H1 (cell line): Measurements from ENCODE around the gene CNGA1. TPM values are rescaled to one million over a fixed set of nuclear protein-coding genes. Genes with fewer than 3 reads are reported as not detected.
"Not testable (repeated sequence)": the region's sequence is repeated elsewhere in the genome, so short reads cannot be mapped to it uniquely, and the experiment has no call there.

Experiments
- CTCF ChIA-PET: fragments of 300-600 bp; sonication (Branson Sonifier 250); formaldehyde crosslinking; loops from one replicate; lab custom pipeline; 2021; ENCODE audit not compliant: partially characterized antibody; lab: Charles Lee
- POLR2A ChIA-PET: fragments of 300-600 bp; sonication (Branson Sonifier 250); formaldehyde crosslinking; loops from one replicate; lab custom pipeline; 2021; ENCODE audit warnings: inconsistent platforms; ENCODE audit not compliant: partially characterized antibody; lab: Charles Lee
- DNase-seq, 2 experiments: peaks; one replicate each; pipeline versions ENCODE4 v3.0.0 to v3.0.0-alpha.2; 2010 to 2022; ENCODE audit warnings: low spot score in 2 of 2, low read depth in 1 of 2, mixed read lengths in 1 of 2
- FAIRE-seq: peaks from 2 replicates; lab custom pipeline; 2011; peaks lifted over from hg19 to GRCh38; lab: Jason Lieb, UNC
- H2AFZ ChIP-seq: 2 replicates; pipeline ENCODE4 v1.8.1; 2012; ENCODE audit warnings: low read length, inconsistent platforms
- H2AK5ac ChIP-seq: 2 replicates; pipeline ENCODE4 v1.6.1; 2013; ENCODE audit warnings: low read depth, low read length
- H2BK120ac ChIP-seq: replicated peaks from 2 replicates; pipeline ENCODE3; 2013; ENCODE audit warnings: low read depth, low read length, inconsistent platforms
- H2BK12ac ChIP-seq: 2 replicates; pipeline ENCODE4 v1.6.1; 2013; ENCODE audit warnings: low read depth, low read length
- H2BK15ac ChIP-seq: 2 replicates; pipeline ENCODE4 v1.6.1; 2013; ENCODE audit warnings: low read length
- H2BK20ac ChIP-seq: 2 replicates; pipeline ENCODE4 v1.6.1; 2013; ENCODE audit warnings: low read length
- H2BK5ac ChIP-seq: 2 replicates; pipeline ENCODE4 v1.6.1; 2013; ENCODE audit warnings: low read depth, low read length
- H3K14ac ChIP-seq: 2 replicates; pipeline ENCODE4 v1.6.1; 2013; ENCODE audit warnings: inconsistent platforms; ENCODE audit not compliant: insufficient read length
- H3K18ac ChIP-seq: 2 replicates; pipeline ENCODE4 v1.6.1; 2013; ENCODE audit warnings: low read length; ENCODE audit errors: extremely low read depth
- H3K23ac ChIP-seq: 2 replicates; pipeline ENCODE4 v1.6.1; 2013; ENCODE audit warnings: inconsistent platforms; ENCODE audit not compliant: insufficient read length
- H3K23me2 ChIP-seq: 2 replicates; pipeline ENCODE4 v1.6.1; 2013; ENCODE audit warnings: low read depth, low read length
- H3K27ac ChIP-seq: 2 replicates; pipeline ENCODE4 v1.6.1; 2011; ENCODE audit warnings: low read depth, low read length, inconsistent platforms
- H3K27me3 ChIP-seq, 4 experiments: replicated peaks in 1 of 4; 1 replicate in 1 of 4; 2 replicates in 3 of 4; pipeline versions ENCODE4 v1.6.1 to v1.8.1; 2011 to 2013; ENCODE audit warnings: low read length in 3 of 4, mild to moderate bottlenecking in 3 of 4, inconsistent platforms in 2 of 4, mixed read lengths in 2 of 4, moderate library complexity in 1 of 4; ENCODE audit not compliant: control insufficient read depth in 3 of 4, insufficient read depth in 3 of 4; ENCODE audit errors: extremely low read depth in 1 of 4
- H3K36me3 ChIP-seq, 4 experiments: 2 replicates each; pipeline versions ENCODE4 v1.6.1 to v1.8.1; 2011 to 2013; ENCODE audit warnings: mild to moderate bottlenecking in 4 of 4, low read length in 3 of 4, moderate library complexity in 2 of 4, control low read depth in 1 of 4, inconsistent platforms in 1 of 4; ENCODE audit not compliant: insufficient read depth in 4 of 4, control insufficient read depth in 2 of 4
- H3K4ac ChIP-seq: replicated peaks from 2 replicates; pipeline ENCODE3; 2013; ENCODE audit warnings: low read length, low read depth, mixed read lengths, inconsistent platforms; ENCODE audit not compliant: insufficient read length
- H3K4me1 ChIP-seq, 4 experiments: replicated peaks in 1 of 4; 1 replicate in 1 of 4; 2 replicates in 3 of 4; pipeline versions ENCODE4 v1.6.1 to v1.8.1; 2011 to 2013; ENCODE audit warnings: low read length in 3 of 4, inconsistent platforms in 2 of 4, mixed read lengths in 1 of 4; ENCODE audit not compliant: insufficient read depth in 4 of 4, control insufficient read depth in 3 of 4
- H3K4me2 ChIP-seq, 2 experiments: 2 replicates each; pipeline versions ENCODE4 v1.6.1 to v1.8.1; 2011 to 2013; ENCODE audit warnings: low read depth in 2 of 2, low read length in 2 of 2, control low read depth in 1 of 2, inconsistent platforms in 1 of 2, mild to moderate bottlenecking in 1 of 2; ENCODE audit not compliant: insufficient read depth in 1 of 2
- H3K4me3 ChIP-seq, 4 experiments: fragments of 200-600, 300-600 bp in 1 of 4; sonication (generic), shearing (Covaris generic), sonication (Bioruptor Twin) in 1 of 4; 2 replicates each; pipeline versions ENCODE4 v1.5.1 to v1.8.1; 2011 to 2016; ENCODE audit warnings: low read length in 4 of 4, low read depth in 3 of 4, control low read depth in 2 of 4, inconsistent platforms in 2 of 4, mild to moderate bottlenecking in 2 of 4, mixed read lengths in 1 of 4, moderate library complexity in 1 of 4; ENCODE audit not compliant: insufficient read depth in 2 of 4; ENCODE audit errors: extremely low read depth in 1 of 4
- H3K56ac ChIP-seq: replicated peaks from 2 replicates; pipeline ENCODE3; 2013; ENCODE audit warnings: low read depth, mild to moderate bottlenecking, mixed read lengths, low read length, inconsistent platforms; ENCODE audit not compliant: insufficient read length
- H3K79me1 ChIP-seq: 2 replicates; pipeline ENCODE4 v1.6.1; 2013; ENCODE audit warnings: low read depth, low read length, control low read depth
- H3K79me2 ChIP-seq, 2 experiments: 2 replicates each; pipeline versions ENCODE4 v1.6.1 to v1.8.1; 2012 to 2013; ENCODE audit warnings: low read length in 2 of 2, mild to moderate bottlenecking in 2 of 2, inconsistent platforms in 1 of 2; ENCODE audit not compliant: insufficient read depth in 2 of 2, control insufficient read depth in 1 of 2
- H3K9ac ChIP-seq, 4 experiments: replicated peaks in 1 of 4; 1 replicate in 1 of 4; 2 replicates in 3 of 4; pipeline versions ENCODE4 v1.6.1 to v1.8.1; 2011 to 2013; ENCODE audit warnings: low read depth in 3 of 4, low read length in 3 of 4, control low read depth in 2 of 4, mild to moderate bottlenecking in 2 of 4, moderate library complexity in 2 of 4, inconsistent platforms in 1 of 4; ENCODE audit errors: extremely low read depth in 1 of 4
- H3K9me3 ChIP-seq, 2 experiments: 2 replicates each; pipeline versions ENCODE4 v1.6.1 to v1.8.1; 2012 to 2013; ENCODE audit warnings: mild to moderate bottlenecking in 2 of 2, moderate library complexity in 2 of 2, control low read depth in 1 of 2, inconsistent platforms in 1 of 2, low read depth in 1 of 2, low read length in 1 of 2, mixed read lengths in 1 of 2; ENCODE audit not compliant: insufficient read depth in 2 of 2
- H4K20me1 ChIP-seq, 2 experiments: replicated peaks in 1 of 2; 2 replicates each; pipeline versions ENCODE3 to v1.8.1; 2011 to 2013; ENCODE audit warnings: inconsistent platforms in 2 of 2, low read length in 2 of 2, mild to moderate bottlenecking in 1 of 2; ENCODE audit not compliant: insufficient read depth in 2 of 2, control insufficient read depth in 1 of 2
- H4K5ac ChIP-seq: 2 replicates; pipeline ENCODE4 v1.6.1; 2013; ENCODE audit warnings: low read length, low read depth, mixed read lengths, inconsistent platforms; ENCODE audit not compliant: insufficient read length
- H4K8ac ChIP-seq: 2 replicates; pipeline ENCODE4 v1.8.0; 2013; ENCODE audit warnings: mild to moderate bottlenecking, moderate library complexity, low read length, inconsistent platforms; ENCODE audit not compliant: insufficient read depth; ENCODE audit errors: extremely low read depth
- H4K91ac ChIP-seq: replicated peaks from 2 replicates; pipeline ENCODE3; 2013; ENCODE audit warnings: low read length, mixed read lengths, inconsistent platforms; ENCODE audit not compliant: insufficient read length
- HDAC2 ChIP-seq, 2 experiments: fragments of 300-600 bp in 1 of 2; sonication (generic) in 1 of 2; IDR thresholded peaks; 2 replicates each; pipeline ENCODE4 v1.6.1; 2011 to 2012; ENCODE audit warnings: low read depth in 2 of 2, low read length in 2 of 2, mild to moderate bottlenecking in 2 of 2, moderate library complexity in 2 of 2, borderline replicate concordance in 1 of 2, inconsistent platforms in 1 of 2
- WGBS, 2 experiments: shearing (Covaris generic) in 1 of 2; methylation state at CpG; one replicate each; pipeline versions ENCODE4 v1.1.6 to v1.1.7; 2013 to 2015; ENCODE audit warnings: low lambda C conversion rate in 2 of 2, mixed read lengths in 2 of 2, inconsistent platforms in 1 of 2, low coverage in 1 of 2, missing lambda C conversion rate in 1 of 2; ENCODE audit not compliant: insufficient replicate concordance in 2 of 2, insufficient coverage in 1 of 2, insufficient read length in 1 of 2; ENCODE audit errors: extremely low coverage in 1 of 2, missing lambda C conversion rate in 1 of 2; 5-methylcytosine and 5-hydroxymethylcytosine counted together
- polyA plus RNA-seq, 7 experiments: library from polyadenylated mRNA; depleted of rRNA in 3 of 7; stranded (reverse) in 5 of 7; unstranded in 2 of 7; fragments of >200 nt in 5 of 7; fragments of 200-250 nt in 2 of 7; gene quantifications; 1 replicate in 5 of 7; 2 replicates in 1 of 7; 4 replicates in 1 of 7; pipeline versions ENCODE4 v1.2.1 to v1.2.3, GENCODE V29; 2011 to 2013; ENCODE audit warnings: missing spikeins in 2 of 7, mixed read lengths in 2 of 7
- total RNA-seq: library from RNA; stranded (reverse); fragmentation: NEBNext Ultra II Directional; extraction: Animal tissue kit (Norgen Biotek cat#: 25700); gene quantifications from 2 replicates; pipeline ENCODE4 v1.2.1, GENCODE V29; 2021

The CNGA1 gene
- total and polyA plus RNA-seq, 2 of the 8 experiments (the other 6 are each of a cell fraction or from before 2014, with no cell fraction given), result 0.17 to 0.54 TPM

DNA sequence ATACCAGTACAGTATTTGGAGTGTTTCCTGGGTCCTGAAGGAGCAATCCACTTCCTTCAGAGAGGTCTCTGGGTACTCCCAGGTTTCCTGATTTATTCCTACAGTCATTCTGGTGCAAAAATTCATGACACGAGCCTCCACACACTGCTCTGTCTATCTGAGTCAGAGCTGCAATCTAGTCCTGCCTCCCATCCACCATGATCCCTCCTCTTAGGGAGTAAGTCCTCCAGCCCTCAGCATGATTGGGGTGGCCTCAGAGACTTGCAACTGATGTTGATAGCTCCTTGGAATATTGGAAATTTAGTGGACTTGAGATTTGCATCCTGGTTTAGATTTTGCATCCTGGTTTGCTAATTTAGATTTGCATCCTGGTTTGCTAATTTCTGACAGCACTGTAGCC lies 20.5 kb downstream of the CNGA1 start (continued):
- TF ChIP-seq HDAC2 (IDR thresholded peaks at IDR 0.05; ENCODE audit: borderline replicate concordance in 1 of 2, low read depth in 2 of 2, low read length in 2 of 2), result no peak

DNA sequence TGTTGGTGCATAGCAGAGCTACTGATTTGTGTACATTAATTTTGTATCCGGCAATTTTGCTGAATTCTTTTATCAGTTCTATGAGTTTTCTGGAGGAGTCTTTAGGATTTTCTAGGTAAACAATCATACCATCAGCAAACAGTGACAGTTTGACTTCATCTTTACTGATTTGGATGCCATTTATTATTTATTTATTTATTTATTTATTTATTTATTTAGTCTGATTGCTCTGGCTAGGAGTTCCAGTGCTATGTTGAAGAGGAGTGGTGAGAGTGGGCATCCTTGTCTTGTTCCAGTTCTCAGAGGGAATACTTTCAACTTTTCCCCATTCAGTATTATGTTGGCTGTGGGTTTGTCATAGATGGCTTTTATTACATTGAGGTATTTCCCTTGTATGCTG lies 24.0 kb downstream of the CNGA1 start:
- POLR2A ChIA-PET, H3K14ac ChIP-seq, H2BK12ac ChIP-seq, H3K18ac ChIP-seq, H3K27me3 ChIP-seq, H4K91ac ChIP-seq, H3K79me2 ChIP-seq, H2BK5ac ChIP-seq, H3K4me2 ChIP-seq, FAIRE-seq, H2AK5ac ChIP-seq, H3K56ac ChIP-seq, H2BK120ac ChIP-seq, H3K4me3 ChIP-seq, DNase-seq, CTCF ChIA-PET, H3K27ac ChIP-seq, H3K23me2 ChIP-seq, H3K23ac ChIP-seq, H4K5ac ChIP-seq, H3K36me3 ChIP-seq, H2AFZ ChIP-seq, H3K9ac ChIP-seq, H4K8ac ChIP-seq, H3K79me1 ChIP-seq, H2BK15ac ChIP-seq, H4K20me1 ChIP-seq, H3K4me1 ChIP-seq, H3K4ac ChIP-seq, H2BK20ac ChIP-seq: not testable (repeated sequence)
- whole genome bisulfite sequencing, 2 experiments, result 83% methylated on average over 1 of the region's 1 CpG; no CpG with 5 or more reads in 1 of the 2 experiments
- peaks cover 6 to 15% of the 10 kb centered on the region in 2 experiments; a peak in 2 of 4 replicates for H3K9me3 ChIP-seq
